Measurements from ENCODE around the gene UNC79.

GRCh38 chr14:93475471-93475870 is 44.7 kb downstream of the UNC79 start:
- TF ChIP-seq CTCF (IDR thresholded peaks at IDR 0.05; ENCODE audit: insufficient read depth, low read length) (no peak), REST (IDR thresholded peaks at IDR 0.05; ENCODE audit: insufficient replicate concordance, low read depth) (no peak), POLR2AphosphoS5 (IDR thresholded peaks at IDR 0.05; ENCODE audit: low read depth) (no peak)
